Measurements from ENCODE around the gene LAGE3.

- no peak for TF ChIP-seq POLR2AphosphoS5 (IDR thresholded peaks at IDR 0.05; ENCODE audit: insufficient read depth in 1 of 2, low read depth in 1 of 2)
- TF ChIP-seq POLR2A (IDR thresholded peaks at IDR 0.05): no peak
- TF ChIP-seq CTCF (IDR thresholded peaks at IDR 0.05): no peak
Observed at GRCh38 chrX:154466036-154466435, 13.0 kb downstream of the LAGE3 start.
